HG03460 (cell line): ENCODE measurements around the gene ATP6AP2.
A peak's percentile ranks its signal among the peaks of the same experiment; 100 is the strongest.

Experiments used
- ATAC-seq: cut with Tn5 transposase; IDR thresholded peaks from one replicate; pipeline ENCODE4 v1.9.1; 2021; ENCODE audit not compliant: unreplicated experiment

The ATP6AP2 gene

DNA sequence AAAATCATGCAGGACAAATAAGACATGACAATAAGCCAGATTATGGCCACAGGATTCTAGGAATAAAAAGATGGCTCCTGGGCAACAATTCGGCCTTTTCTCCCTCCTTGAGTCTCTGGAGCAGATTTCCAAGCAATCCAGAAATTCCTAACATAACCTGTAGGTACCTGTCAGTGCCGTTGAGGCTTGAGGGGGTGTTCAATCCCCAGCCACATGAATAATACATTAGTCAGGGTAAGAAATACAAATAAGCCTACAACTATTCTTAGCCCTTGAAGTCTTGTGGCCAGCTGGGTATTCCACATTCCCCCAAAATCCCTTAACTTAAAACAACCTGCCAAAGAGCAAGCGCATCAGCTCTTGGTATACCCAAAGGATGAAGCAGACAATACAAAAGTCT, 56.9 kb downstream of the ATP6AP2 start:
- no peak for ATAC-seq

- no peak for ATAC-seq
These were observed 63.4 kb downstream of the ATP6AP2 start for GRCh38 chrX:40644176-40644575.

DNA sequence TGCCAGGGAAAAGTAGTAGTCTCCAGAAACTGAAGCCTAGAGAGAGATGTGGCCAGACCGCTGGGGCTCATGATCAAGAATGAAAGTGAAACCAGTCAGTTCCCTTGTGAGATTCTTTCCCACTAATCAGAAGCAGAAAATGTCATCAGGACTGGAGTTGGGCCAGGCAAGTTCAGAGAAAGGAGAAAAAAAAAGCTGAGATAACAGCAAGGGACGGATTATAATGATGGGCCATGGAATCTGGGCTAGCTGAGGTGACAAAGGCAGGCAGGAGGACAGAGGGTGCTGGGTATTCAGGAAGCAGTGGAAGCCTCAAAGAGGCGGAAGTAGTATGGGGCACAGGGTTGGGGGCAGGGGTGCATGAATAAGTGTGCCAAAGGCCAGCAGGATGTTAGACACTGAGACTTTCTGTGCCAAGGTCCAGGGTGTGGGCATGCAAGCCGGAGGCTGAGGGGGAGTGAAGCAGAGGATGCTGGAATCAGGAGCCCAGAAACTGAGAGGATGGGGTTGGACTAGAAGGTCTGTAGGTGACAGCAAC, 64.1 kb downstream of the ATP6AP2 start:
- peak; percentile 34 for ATAC-seq

- peak; percentile 21 for ATAC-seq
These were observed 65.9 kb downstream of the ATP6AP2 start for GRCh38 chrX:40646489-40647306.

DNA sequence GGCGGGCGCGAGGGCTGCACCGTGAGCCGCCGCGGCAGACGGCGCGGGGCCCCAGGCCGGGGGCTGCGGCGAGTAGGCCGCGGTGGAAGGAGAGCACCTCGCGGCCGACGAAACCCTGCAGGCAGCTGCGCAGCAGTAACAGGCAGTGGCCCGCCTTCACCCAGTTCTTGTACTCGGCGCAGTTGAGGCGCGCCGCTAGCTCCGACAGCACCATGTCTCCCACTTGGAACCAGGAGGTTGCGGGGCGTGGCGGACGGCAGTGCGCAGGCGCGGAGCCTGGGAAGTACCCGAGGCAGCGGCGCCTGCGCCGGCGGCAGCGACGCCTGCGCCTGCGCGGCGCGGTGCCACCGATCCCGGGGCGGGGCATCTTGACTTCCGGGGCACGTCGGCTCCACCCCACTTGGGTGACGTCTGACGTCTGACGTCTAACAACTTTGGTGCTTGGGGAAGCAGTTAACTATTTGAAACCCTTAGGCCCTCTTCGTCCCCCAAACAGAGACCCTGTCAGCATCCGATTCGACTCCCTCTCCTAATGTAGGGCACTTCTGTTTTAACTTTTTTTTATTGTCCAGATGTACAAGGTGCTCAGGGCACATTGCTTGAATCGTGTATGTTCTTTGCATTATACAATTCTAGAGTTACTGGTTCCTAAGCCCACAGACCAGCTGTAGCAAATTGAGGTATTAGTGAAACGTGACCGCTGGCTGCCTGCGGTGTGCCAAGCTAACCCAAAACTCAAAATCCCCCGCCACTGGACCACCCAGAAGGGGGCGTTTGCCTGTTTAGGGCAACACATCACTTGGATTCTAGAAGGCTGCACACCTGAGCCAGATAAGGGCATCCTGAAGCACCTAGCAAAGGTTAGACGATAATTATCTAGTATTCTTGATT, 66.8 kb downstream of the ATP6AP2 start, which contains the start of gene CXorf38:
CXorf38 (minus strand) TSS at position 255 of the 891 bp plus-strand sequence; CDS start at position 214, 41 bp downstream.
- peak; percentile 53 for ATAC-seq

- no peak for ATAC-seq
These were observed 71.0 kb downstream of the ATP6AP2 start for GRCh38 chrX:40651620-40652223.

DNA sequence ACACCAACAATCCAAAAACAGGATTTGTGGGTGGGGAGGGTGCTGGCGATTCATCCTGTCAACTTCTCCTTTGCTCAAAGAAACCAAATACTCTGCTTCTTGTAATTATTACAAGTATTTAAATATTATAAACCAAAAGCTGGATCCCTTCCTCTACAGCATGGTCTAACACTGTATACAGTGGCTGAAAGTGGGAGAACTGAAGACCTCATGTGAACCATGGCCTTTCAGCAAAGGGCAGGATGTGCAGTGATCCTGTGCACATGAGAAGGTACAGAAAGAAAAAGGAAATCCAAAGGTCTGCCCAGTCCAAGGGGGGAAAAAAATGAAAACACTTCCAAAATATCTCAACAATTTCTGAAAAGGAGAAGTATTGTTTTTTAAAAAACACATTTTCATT, 71.9 kb downstream of the ATP6AP2 start:
- no peak for ATAC-seq

DNA sequence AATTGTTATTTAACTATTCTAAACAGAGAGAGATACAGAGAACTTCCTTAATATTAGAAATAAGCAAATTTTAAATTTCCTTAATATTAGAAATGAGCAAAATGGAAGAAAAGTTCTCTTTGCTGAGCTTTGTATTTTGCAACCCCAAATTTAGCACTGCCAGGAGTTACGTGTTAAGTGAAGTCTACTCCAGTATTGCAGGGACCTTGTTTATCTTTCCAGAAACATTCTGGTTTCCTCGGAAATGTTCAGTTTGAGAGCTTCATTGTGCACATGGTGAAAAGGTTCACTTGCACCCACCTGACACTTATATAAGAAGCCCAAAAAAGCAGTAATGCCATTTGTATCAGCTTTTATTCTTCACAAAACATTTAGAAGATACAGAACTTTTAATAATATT, 72.8 kb downstream of the ATP6AP2 start:
- ATAC-seq = no peak
